GM10248 (cell line): Measurements from ENCODE around the gene ZNRF3.
A peak's percentile ranks its signal among the peaks of the same experiment; 100 is the strongest.
"Not testable (repeated sequence)": the region's sequence is repeated elsewhere in the genome, so short reads cannot be mapped to it uniquely, and the experiment has no call there.

ENCODE experiments used
- CTCF ChIA-PET: fragments of 300-600 bp; sonication (Branson Sonifier 250); formaldehyde crosslinking; extraction: SDS; loops from one replicate; lab custom pipeline; 2021; ENCODE audit warnings: antibody characterized with exemption; lab: Yijun Ruan, JAX
- POLR2A ChIA-PET: fragments of 350-650 bp; sonication (Branson Sonifier 250); formaldehyde crosslinking; extraction: SDS; loops from one replicate; lab custom pipeline; 2020; ENCODE audit warnings: antibody characterized with exemption; lab: Yijun Ruan, JAX
- DNase-seq: peaks from one replicate; pipeline ENCODE4 v3.0.0; 2012; ENCODE audit errors: extremely low spot score
- CTCF ChIP-seq: IDR thresholded peaks from 2 replicates; pipeline ENCODE4 v1.5.1; 2012; ENCODE audit warnings: mild to moderate bottlenecking, low read depth; ENCODE audit errors: extremely low read depth, missing control alignments, control extremely low read depth

Gene ZNRF3

DNA sequence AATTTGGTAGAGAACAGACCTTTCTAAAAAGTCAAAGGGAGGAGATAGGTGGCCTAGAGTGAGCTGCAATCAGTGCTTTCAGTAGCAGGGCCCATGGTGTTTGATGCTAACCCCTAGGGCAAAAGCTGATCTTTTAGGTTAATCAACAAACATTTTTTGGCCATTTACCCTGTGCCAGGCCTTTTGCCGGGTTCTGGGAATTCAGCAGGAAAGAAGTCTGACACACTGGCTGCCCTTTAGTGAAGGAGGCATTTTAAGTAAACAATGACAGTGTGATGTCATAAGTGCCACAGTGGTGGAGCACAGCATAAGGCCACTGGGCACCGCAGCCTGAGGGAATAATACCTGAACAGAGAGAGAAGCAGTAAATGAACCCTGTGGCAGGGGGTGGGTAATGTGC is 149.2 kb downstream of the ZNRF3 start:
- CTCF ChIA-PET: interaction anchor here (2.8 kb wide), 1 partner anchor 8 kb away, joined by 21 read pairs; no protein-coding TSS in a partner anchor
- POLR2A ChIA-PET: no interaction called here
- no peak for TF ChIP-seq CTCF
- DNase-seq: no peak

DNA sequence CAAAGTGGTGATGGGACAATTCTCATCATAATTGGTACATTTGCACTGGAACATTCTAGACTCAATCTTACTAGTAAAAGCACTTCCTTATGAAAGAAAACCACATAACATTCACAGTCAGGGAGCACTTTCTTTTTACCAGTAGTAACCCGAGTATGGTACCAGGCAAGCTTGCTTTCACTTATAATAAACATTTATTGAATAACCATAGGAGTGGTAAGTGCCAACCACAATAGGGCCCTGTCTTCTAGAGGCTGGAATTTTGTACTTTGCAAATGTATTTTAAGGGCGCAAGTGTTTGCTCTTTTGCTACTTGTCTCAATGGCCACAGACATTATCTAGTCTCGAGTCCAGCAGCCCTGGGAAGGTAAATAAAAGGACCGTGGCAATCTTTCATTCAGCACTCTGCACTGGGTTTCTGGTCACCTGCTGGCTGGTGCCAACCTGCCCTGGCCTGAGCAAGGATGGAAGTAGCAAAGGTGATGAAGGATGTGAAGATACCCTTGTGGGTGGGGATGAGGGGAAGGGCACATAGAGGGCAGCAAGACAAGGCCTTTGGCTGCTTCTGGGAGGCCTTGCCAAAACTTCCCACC is 154.1 kb downstream of the ZNRF3 start:
- no peak for TF ChIP-seq CTCF
- CTCF ChIA-PET: interaction anchor here (1.0 to 8.3 kb wide), 3 partner anchors 32 to 208 kb away, joined by 3 to 72 read pairs (median 4); no protein-coding TSS in a partner anchor
- POLR2A ChIA-PET: interaction anchor here (0.6 kb wide), 1 partner anchor 212 kb away, joined by 3 read pairs; no protein-coding TSS in a partner anchor
- no peak for DNase-seq

- ChIA-PET POLR2A (no interaction called here), CTCF (interaction anchor here (0.9 to 8.3 kb wide), 19 partner anchors 8 to 989 kb away, joined by 3 to 72 read pairs (median 3); no protein-coding TSS in a partner anchor)
- no peak for DNase-seq
- TF ChIP-seq CTCF: no peak
Measured at GRCh38 chr22:29039148-29039547, 155.8 kb downstream of the ZNRF3 start.

- POLR2A ChIA-PET: interaction anchor here (0.8 kb wide), 1 partner anchor 239 kb away, joined by 3 read pairs; the partner anchor contains the start of gene XBP1
- DNase-seq: not testable (repeated sequence)
Measured at GRCh38 chr22:29039684-29040083, 156.3 kb downstream of the ZNRF3 start.

GRCh38 chr22:29040385-29041275 is 157.3 kb downstream of the ZNRF3 start:
- peak; percentile 79 for TF ChIP-seq CTCF
- peak; percentile 66 for DNase-seq
- CTCF ChIA-PET: interaction anchor here (0.7 to 8.3 kb wide), 66 partner anchors 9 to 1152 kb away, joined by 3 to 72 read pairs (median 4); partner anchors contain the start of genes C22orf31, EMID1 and KREMEN1
- POLR2A ChIA-PET: interaction anchor here (0.8 kb wide), 1 partner anchor 240 kb away, joined by 3 read pairs; the partner anchor contains the start of gene XBP1

More at GRCh38 chr22:29039684-29040083, 156.3 kb downstream of the ZNRF3 start:
- CTCF ChIA-PET: interaction anchor here (0.7 to 8.3 kb wide), 28 partner anchors 8 to 990 kb away, joined by 3 to 72 read pairs (median 4); partner anchors contain the start of genes EMID1 and KREMEN1

DNA sequence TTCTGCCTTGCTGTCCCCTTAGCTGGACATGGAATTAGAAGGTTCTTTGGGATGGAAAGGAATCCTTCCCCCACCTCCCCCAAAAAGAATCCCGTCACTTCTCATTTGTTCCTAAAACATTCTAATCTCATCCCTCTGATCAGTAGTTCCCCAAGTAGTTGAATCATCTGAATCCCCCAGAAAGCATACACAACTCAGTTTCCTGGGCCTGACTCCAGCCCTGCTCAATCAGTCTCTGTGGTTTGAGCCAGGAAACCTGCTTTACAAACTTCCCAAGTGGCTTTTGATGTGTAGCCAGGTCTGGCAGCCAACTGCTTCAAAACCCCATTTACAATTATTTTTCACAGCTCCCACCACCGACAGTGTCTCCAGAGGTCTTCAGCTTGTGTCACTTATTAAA is 158.0 kb downstream of the ZNRF3 start:
- ChIA-PET CTCF (interaction anchor here (0.9 to 8.3 kb wide), 42 partner anchors 8 to 992 kb away, joined by 3 to 72 read pairs (median 5); partner anchors contain the start of gene C22orf31), POLR2A (no interaction called here)
- no peak for DNase-seq
- no peak for TF ChIP-seq CTCF
